ENCODE measurements around the gene SCRG1. TPM values are rescaled to one million over a fixed set of nuclear protein-coding genes. Genes with fewer than 3 reads are reported as not detected.
A peak's percentile ranks its signal among the peaks of the same experiment; 100 is the strongest.

Gene SCRG1
- total RNA-seq, 6 experiments from 2014 or later, result not detected

DNA sequence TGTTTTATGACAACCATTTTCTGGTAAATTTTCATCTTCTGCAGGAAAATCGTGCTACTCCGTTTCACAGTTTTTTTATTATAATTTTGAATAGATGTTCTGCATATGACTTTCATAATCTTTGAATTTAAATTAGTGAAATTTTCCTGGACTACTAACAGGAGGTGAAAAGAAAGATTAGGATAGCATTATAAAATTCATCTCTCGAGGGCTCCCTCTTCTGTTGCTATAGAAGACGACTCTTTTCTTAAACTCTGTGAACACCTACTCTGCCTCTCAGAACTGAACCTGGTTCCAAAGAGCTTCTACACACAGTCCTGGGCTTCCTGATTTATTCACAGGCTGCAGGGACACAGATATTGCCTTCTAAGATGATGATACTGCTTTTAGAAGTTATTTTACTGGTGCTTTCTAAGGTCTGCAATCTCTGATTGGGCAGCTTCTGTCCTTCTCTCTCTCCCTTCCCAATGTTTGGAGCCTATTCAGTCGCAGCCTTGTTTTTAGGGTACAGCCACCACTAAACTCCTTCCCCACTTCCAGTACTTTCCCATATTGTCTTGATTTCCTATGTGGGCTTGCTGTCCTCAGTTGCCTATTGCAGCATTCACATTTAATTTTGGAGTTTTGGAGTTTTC, 38.2 kb downstream of the SCRG1 start:
- H3K27ac ChIP-seq, result no peak overlapping the region
- TF ChIP-seq POLR2A (IDR thresholded peaks at IDR 0.05) (no peak), CTCF (IDR thresholded peaks at IDR 0.05) (peak; percentile 9 to 39 (median 30))
- no peaks in the 10 kb centered on the region for H3K36me3 ChIP-seq
- no peaks in the 10 kb centered on the region for H3K9me3 ChIP-seq
- intact Hi-C loops (cut with DNase I), result no loop called here
- ATAC-seq, result peak; percentile 43 to 71 (median 56)
- WGBS (ENCODE audit: insufficient coverage, low coverage, low lambda C conversion rate, missing lambda C conversion rate), result 44% methylated on average over 5 of the region's 5 CpGs
- no peak for DNase-seq
- H3K4me1 ChIP-seq, result no peaks in the 10 kb centered on the region
- no peaks in the 10 kb centered on the region for H3K27me3 ChIP-seq
- no peak overlapping the region for H3K4me3 ChIP-seq

GRCh38 chr4:173357939-173358338, 41.0 kb downstream of the SCRG1 start:
- H3K4me1 ChIP-seq, result no peaks in the 10 kb centered on the region
- no peaks in the 10 kb centered on the region for H3K9me3 ChIP-seq
- intact Hi-C loops (cut with DNase I), result no loop called here
- ATAC-seq, result no peak
- no peak overlapping the region for H3K27ac ChIP-seq
- TF ChIP-seq POLR2A (IDR thresholded peaks at IDR 0.05) (no peak), CTCF (IDR thresholded peaks at IDR 0.05) (no peak)
- H3K27me3 ChIP-seq, result no peaks in the 10 kb centered on the region
- no peaks in the 10 kb centered on the region for H3K36me3 ChIP-seq
- H3K4me3 ChIP-seq, result no peak overlapping the region
- 55% methylated on average over 2 of the region's 2 CpGs for WGBS (ENCODE audit: insufficient coverage, low coverage, low lambda C conversion rate, missing lambda C conversion rate)
- no peak for DNase-seq

- no peak for TF ChIP-seq CTCF (IDR thresholded peaks at IDR 0.05)
- Histone ChIP-seq H3K9me3 (no peaks in the 10 kb centered on the region), H3K27ac (no peak overlapping the region), H3K4me1 (no peaks in the 10 kb centered on the region), H3K27me3 (no peaks in the 10 kb centered on the region), H3K36me3 (no peaks in the 10 kb centered on the region), H3K4me3 (no peak overlapping the region)
- ATAC-seq (no peak), DNase-seq (no peak)
- WGBS (ENCODE audit: insufficient coverage, low coverage, low lambda C conversion rate, missing lambda C conversion rate), result 100% methylated on average over 1 of the region's 1 CpG
- intact Hi-C loops (cut with DNase I), result no loop called here
These were observed 51.4 kb downstream of the SCRG1 start for GRCh38 chr4:173347467-173347866.

- Histone ChIP-seq H3K27me3 (no peaks in the 10 kb centered on the region), H3K4me3 (no peak overlapping the region), H3K27ac (no peak overlapping the region), H3K36me3 (no peaks in the 10 kb centered on the region), H3K4me1 (no peaks in the 10 kb centered on the region), H3K9me3 (no peaks in the 10 kb centered on the region)
- intact Hi-C loops (cut with DNase I), result no loop called here
- no peak for ATAC-seq
- 81% methylated on average over 2 of the region's 2 CpGs for WGBS (ENCODE audit: insufficient coverage, low coverage, low lambda C conversion rate, missing lambda C conversion rate)
- TF ChIP-seq CTCF (IDR thresholded peaks at IDR 0.05), result no peak
- TF ChIP-seq POLR2A (IDR thresholded peaks at IDR 0.05), result no peak
- DNase-seq, result no peak
These were observed 52.8 kb downstream of the SCRG1 start for GRCh38 chr4:173346074-173346473.

DNA sequence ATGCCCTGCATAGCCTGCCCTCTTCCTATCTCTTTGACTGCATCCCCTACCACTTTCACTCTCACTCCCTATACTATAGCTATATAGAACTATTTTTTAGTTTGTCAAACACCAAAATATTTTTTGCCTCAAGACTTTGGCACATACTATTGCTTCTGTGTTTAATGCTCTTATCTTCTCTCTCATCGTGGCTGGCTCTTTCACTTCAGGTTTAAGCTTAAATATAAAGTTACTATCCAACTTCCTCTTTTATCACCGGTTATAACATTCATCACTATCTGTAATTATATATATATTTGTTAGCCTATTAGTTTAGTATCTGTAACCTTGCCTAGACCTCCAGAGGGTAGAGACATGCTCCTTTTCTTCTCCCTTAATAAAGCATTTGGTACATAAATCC, 53.3 kb downstream of the SCRG1 start:
- H3K4me3 ChIP-seq, result no peak overlapping the region
- intact Hi-C loops (cut with DNase I), result no loop called here
- H3K9me3 ChIP-seq, result no peaks in the 10 kb centered on the region
- TF ChIP-seq CTCF (IDR thresholded peaks at IDR 0.05) (no peak), POLR2A (IDR thresholded peaks at IDR 0.05) (no peak)
- ATAC-seq, result no peak
- H3K27me3 ChIP-seq, result no peaks in the 10 kb centered on the region
- no peak overlapping the region for H3K27ac ChIP-seq
- DNase-seq, result no peak
- H3K4me1 ChIP-seq, result no peaks in the 10 kb centered on the region
- H3K36me3 ChIP-seq, result no peaks in the 10 kb centered on the region
- 47% methylated on average over 2 of the region's 2 CpGs for WGBS (ENCODE audit: insufficient coverage, low coverage, low lambda C conversion rate, missing lambda C conversion rate)
